Breast epithelium (tissue), 4 donors: ENCODE data around the gene TMEM147. TPM values are rescaled to one million over a fixed set of nuclear protein-coding genes. Genes with fewer than 3 reads are reported as not detected.

Experiments used
- DNase-seq, 2 donors: peaks; one replicate each; pipeline ENCODE4 v3.0.0-alpha.2; 2019; ENCODE audit warnings: low spot score in 2 of 2
- H3K27ac ChIP-seq, 2 donors: fragments of 200-600 bp; sonication (generic) in 1 of 2; one replicate each; pipeline ENCODE4 v1.5.1; 2016 to 2019; ENCODE audit warnings: mild to moderate bottlenecking in 1 of 2
- H3K27me3 ChIP-seq, 2 donors: fragments of 200-600 bp; sonication (generic) in 1 of 2; one replicate each; pipeline versions ENCODE4 v1.5.1 to v1.6.0; 2017 to 2019; ENCODE audit warnings: control low read depth in 1 of 2, mild to moderate bottlenecking in 1 of 2
- H3K36me3 ChIP-seq: fragments of 200-600 bp; one replicate; pipeline ENCODE4 v1.5.1; 2019
- H3K4me1 ChIP-seq, 2 donors: fragments of 200-600 bp; sonication (generic); one replicate each; pipeline ENCODE4 v1.5.1; 2016 to 2019; ENCODE audit warnings: control low read depth in 1 of 2
- H3K4me3 ChIP-seq, 3 donors: fragments of 200-600 bp; sonication (generic); 1 replicate in 2 of 3; 2 replicates in 1 of 3; pipeline ENCODE4 v1.5.1; 2016 to 2019; ENCODE audit warnings: mild to moderate bottlenecking in 3 of 3, moderate library complexity in 2 of 3
- H3K9me3 ChIP-seq, 2 donors: fragments of 200-600 bp; sonication (generic) in 1 of 2; one replicate each; pipeline ENCODE4 v1.5.1; 2016 to 2019; ENCODE audit warnings: control low read depth in 1 of 2
- POLR2A ChIP-seq: fragments of 450-650 bp; IDR thresholded peaks from one replicate; pipeline ENCODE4 v1.6.1; 2016; ENCODE audit warnings: antibody characterized with exemption, mild to moderate bottlenecking, moderate library complexity
- POLR2AphosphoS5 ChIP-seq, 3 donors: sonication (generic); formaldehyde crosslinking; IDR thresholded peaks; one replicate each; pipeline ENCODE4 v1.6.1; 2017; ENCODE audit warnings: antibody characterized with exemption in 3 of 3
- intact Hi-C: fragments of 100-400 bp; cut with DNase I; formaldehyde crosslinking; loops from one replicate; pipeline ENCODE4 v1.15.1; 2023; ENCODE audit warnings: low total_unique reads
- total RNA-seq, 3 donors: library from RNA; depleted of rRNA; stranded (reverse); fragments of >200 nt; gene quantifications; one replicate each; pipeline ENCODE4 v1.1.0, GENCODE V29; 2016
- TF ChIP-seq, protein P1 (sequence below), 3 donors: fragments of 450-650 bp; IDR thresholded peaks; one replicate each; pipeline ENCODE4 v1.5.1; 2016 to 2017; ENCODE audit warnings: antibody characterized with exemption in 3 of 3, mild to moderate bottlenecking in 3 of 3, moderate library complexity in 3 of 3

The TMEM147 gene
- total RNA-seq, 3 donors from 2014 or later, result 67.4 to 91.8 (median 91.8) TPM

DNA sequence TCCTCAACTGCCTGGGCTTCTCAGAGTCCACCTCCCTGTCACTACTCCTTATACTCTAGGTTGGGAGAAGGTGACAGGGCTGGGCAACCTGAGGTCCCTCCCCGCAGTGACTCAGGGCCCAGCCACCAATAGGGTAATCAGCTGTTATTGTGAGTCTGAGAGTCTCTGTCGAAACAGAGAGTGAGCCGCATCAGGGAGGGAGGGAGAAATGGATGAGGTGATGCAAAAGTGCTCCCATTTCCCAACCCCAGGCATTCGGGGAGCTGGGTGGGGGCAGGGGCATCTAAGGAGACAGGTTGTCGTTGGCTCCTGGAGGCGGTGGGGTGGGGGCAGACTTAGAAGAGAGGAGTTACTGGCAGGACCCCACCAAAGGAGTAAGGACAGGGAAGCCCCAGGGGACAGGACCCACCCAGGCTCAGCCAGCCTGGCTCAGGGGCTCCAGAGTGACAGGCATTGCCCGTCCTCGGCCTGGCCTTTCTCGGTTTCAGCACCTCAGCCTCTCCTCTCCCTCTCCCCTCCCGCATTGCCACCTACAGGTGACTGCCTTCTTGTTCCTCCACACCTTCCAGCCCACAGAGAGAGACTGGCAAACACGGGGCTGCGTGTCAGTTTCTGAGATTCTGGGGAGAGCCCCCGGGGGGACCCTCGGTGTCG, 31.7 kb upstream of the TMEM147 start, which contains the start of gene DMKN:
TSS of gene DMKN (minus strand) at position 22 of the 654 bp plus-strand sequence. CDS start 174 bp downstream, outside the sequence.
- peak within 1 kb of the TSS in 1 of 3 donors; percentile 20 for H3K4me3 ChIP-seq
- H3K27ac ChIP-seq, result no peak within 1 kb of the TSS
- no peaks in the 10 kb centered on the region for H3K36me3 ChIP-seq
- no peaks in the 10 kb centered on the region for H3K27me3 ChIP-seq
- H3K9me3 ChIP-seq, result no peaks in the 10 kb centered on the region
- TF ChIP-seq POLR2A (no peak), POLR2AphosphoS5 (IDR thresholded peaks at IDR 0.05) (no peak)
- TF ChIP-seq, protein P1, sequence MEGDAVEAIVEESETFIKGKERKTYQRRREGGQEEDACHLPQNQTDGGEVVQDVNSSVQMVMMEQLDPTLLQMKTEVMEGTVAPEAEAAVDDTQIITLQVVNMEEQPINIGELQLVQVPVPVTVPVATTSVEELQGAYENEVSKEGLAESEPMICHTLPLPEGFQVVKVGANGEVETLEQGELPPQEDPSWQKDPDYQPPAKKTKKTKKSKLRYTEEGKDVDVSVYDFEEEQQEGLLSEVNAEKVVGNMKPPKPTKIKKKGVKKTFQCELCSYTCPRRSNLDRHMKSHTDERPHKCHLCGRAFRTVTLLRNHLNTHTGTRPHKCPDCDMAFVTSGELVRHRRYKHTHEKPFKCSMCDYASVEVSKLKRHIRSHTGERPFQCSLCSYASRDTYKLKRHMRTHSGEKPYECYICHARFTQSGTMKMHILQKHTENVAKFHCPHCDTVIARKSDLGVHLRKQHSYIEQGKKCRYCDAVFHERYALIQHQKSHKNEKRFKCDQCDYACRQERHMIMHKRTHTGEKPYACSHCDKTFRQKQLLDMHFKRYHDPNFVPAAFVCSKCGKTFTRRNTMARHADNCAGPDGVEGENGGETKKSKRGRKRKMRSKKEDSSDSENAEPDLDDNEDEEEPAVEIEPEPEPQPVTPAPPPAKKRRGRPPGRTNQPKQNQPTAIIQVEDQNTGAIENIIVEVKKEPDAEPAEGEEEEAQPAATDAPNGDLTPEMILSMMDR (IDR thresholded peaks at IDR 0.05), result no peak
- no peaks in the 10 kb centered on the region for H3K4me1 ChIP-seq
- intact Hi-C loops, result no loop called here
- DNase-seq, result no peak

DNA sequence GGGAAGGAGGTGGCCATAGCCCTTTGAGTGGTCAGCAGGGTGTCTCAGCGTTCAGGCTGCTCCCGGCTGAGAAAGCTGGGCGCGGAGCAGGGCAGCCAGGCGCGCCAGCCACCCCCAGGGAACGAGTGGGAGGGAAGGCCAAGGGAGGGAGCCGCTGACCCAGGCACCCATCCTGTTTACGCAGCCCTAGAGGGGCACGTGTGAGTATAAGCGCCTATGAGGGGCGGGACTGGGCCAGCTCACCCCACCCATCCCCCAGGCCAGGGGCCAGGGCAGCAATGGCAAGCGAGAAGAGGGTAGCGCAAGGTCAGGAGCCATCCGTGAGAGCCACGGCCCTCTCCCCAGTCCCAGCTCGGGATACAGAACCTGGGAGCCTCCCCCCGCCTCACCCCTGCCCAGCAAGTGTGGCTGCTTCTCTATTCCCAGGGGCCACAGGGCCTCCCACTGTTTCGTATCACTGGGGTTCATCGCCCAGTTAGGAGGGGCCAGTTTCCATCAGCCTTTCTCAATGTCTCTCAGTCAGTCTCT, 31.1 kb upstream of the TMEM147 start:
- no peak for DNase-seq
- Histone ChIP-seq H3K27ac (no peak overlapping the region), H3K9me3 (no peaks in the 10 kb centered on the region), H3K4me1 (no peaks in the 10 kb centered on the region), H3K27me3 (no peaks in the 10 kb centered on the region), H3K36me3 (no peaks in the 10 kb centered on the region), H3K4me3 (peak overlapping the region in 1 of 3 donors; percentile 20)
- TF ChIP-seq POLR2AphosphoS5 (IDR thresholded peaks at IDR 0.05) (no peak), POLR2A (no peak)
- TF ChIP-seq, protein P1 (IDR thresholded peaks at IDR 0.05), result no peak
- intact Hi-C loops, result no loop called here

GRCh38 chr19:35516310-35516709, 29.1 kb upstream of the TMEM147 start:
- DNase-seq, result no peak
- no peaks in the 10 kb centered on the region for H3K36me3 ChIP-seq
- H3K27me3 ChIP-seq, result no peaks in the 10 kb centered on the region
- H3K27ac ChIP-seq, result no peak overlapping the region
- H3K4me3 ChIP-seq, result no peak overlapping the region
- TF ChIP-seq, protein P1 (IDR thresholded peaks at IDR 0.05), result no peak
- no peak for TF ChIP-seq POLR2A
- TF ChIP-seq POLR2AphosphoS5 (IDR thresholded peaks at IDR 0.05), result no peak
- no peaks in the 10 kb centered on the region for H3K4me1 ChIP-seq
- intact Hi-C loops, result no loop called here
- H3K9me3 ChIP-seq, result no peaks in the 10 kb centered on the region

DNA sequence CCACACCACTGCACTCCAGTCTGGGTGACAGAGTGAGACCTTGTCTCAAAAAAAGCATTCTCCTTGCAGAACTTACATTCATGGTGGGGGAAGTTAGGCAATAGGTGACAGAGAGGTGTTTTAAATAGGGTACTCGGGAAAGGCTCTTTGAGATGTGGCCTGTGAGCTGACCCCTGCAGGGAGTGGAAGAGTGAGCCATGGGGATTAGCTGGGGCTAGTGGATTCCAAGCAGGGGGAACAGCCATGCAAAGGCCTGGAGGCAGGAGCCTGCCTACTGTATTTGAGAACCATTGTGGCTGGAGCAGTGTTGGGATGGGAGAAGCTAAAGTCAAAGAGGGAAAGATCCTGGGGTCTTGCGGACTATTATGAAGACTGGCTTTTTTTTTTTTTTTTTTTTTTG, 28.1 kb upstream of the TMEM147 start:
- Histone ChIP-seq H3K4me1 (no peaks in the 10 kb centered on the region), H3K27ac (no peak overlapping the region), H3K36me3 (no peaks in the 10 kb centered on the region), H3K9me3 (no peaks in the 10 kb centered on the region), H3K4me3 (no peak overlapping the region), H3K27me3 (no peaks in the 10 kb centered on the region)
- TF ChIP-seq, protein P1 (IDR thresholded peaks at IDR 0.05), result no peak
- TF ChIP-seq POLR2A (no peak), POLR2AphosphoS5 (IDR thresholded peaks at IDR 0.05) (no peak)
- no peak for DNase-seq
- intact Hi-C loops, result no loop called here

GRCh38 chr19:35518313-35518712, 27.1 kb upstream of the TMEM147 start:
- no peaks in the 10 kb centered on the region for H3K27me3 ChIP-seq
- intact Hi-C loops, result no loop called here
- H3K4me1 ChIP-seq, result no peaks in the 10 kb centered on the region
- no peak for DNase-seq
- TF ChIP-seq POLR2A (no peak), POLR2AphosphoS5 (IDR thresholded peaks at IDR 0.05) (no peak)
- TF ChIP-seq, protein P1 (IDR thresholded peaks at IDR 0.05), result no peak
- H3K27ac ChIP-seq, result no peak overlapping the region
- no peaks in the 10 kb centered on the region for H3K9me3 ChIP-seq
- no peak overlapping the region for H3K4me3 ChIP-seq
- no peaks in the 10 kb centered on the region for H3K36me3 ChIP-seq
